ENCODE data around the gene LPXN. TPM values are rescaled to one million over a fixed set of nuclear protein-coding genes. Genes with fewer than 3 reads are reported as not detected.

Gene LPXN
- total RNA-seq, 1 experiment from 2014 or later = 10.3 TPM

- H3F3A ChIP-seq (ENCODE audit: insufficient read depth, low read depth) = no peaks in the 10 kb centered on the region
- TF ChIP-seq EZH2 (IDR thresholded peaks at IDR 0.05; ENCODE audit: low read depth) (no peak), CTCF (conservative IDR thresholded peaks at IDR 0.05) (no peak)
- BruUV-seq (replicated peaks) = no TSS peak
These were observed 68.3 kb downstream of the LPXN start for GRCh38 chr11:58507355-58507754.

GRCh38 chr11:58506935-58507334, 68.7 kb downstream of the LPXN start:
- no peaks in the 10 kb centered on the region for H3K4me1 ChIP-seq (replicated peaks; ENCODE audit: insufficient read depth)
- TF ChIP-seq CTCF (conservative IDR thresholded peaks at IDR 0.05) = no peak
- TF ChIP-seq EZH2 (IDR thresholded peaks at IDR 0.05; ENCODE audit: low read depth) = no peak
- no peak for DNase-seq
- H3K4me2 ChIP-seq = no peak overlapping the region
- no peaks in the 10 kb centered on the region for H3K27me3 ChIP-seq (ENCODE audit: insufficient read depth, low read depth)
- POLR2A ChIA-PET (ENCODE audit: unreplicated experiment) = no interaction called here
- H3F3A ChIP-seq (ENCODE audit: insufficient read depth, low read depth) = no peaks in the 10 kb centered on the region
- no peaks in the 10 kb centered on the region for H3K36me3 ChIP-seq (ENCODE audit: low read depth)
- intact Hi-C loops (cut with micrococcal nuclease; ENCODE audit: unreplicated experiment) = no loop called here
- CTCF ChIA-PET = no interaction called here
- BruUV-seq (replicated peaks) = no TSS peak
- H3K27ac ChIP-seq = no peak overlapping the region
- no peaks in the 10 kb centered on the region for H3K79me2 ChIP-seq (ENCODE audit: low read depth)
- H3K9me2 ChIP-seq (ENCODE audit: insufficient read depth) = no peaks in the 10 kb centered on the region
- no peak overlapping the region for H2AFZ ChIP-seq
- no peaks in the 10 kb centered on the region for H4K20me1 ChIP-seq (ENCODE audit: insufficient read depth)
- no peak overlapping the region for H3K4me3 ChIP-seq
- no peaks in the 10 kb centered on the region for H3K9me3 ChIP-seq (ENCODE audit: insufficient read depth, low read depth)

More at GRCh38 chr11:58507355-58507754, 68.3 kb downstream of the LPXN start:
- H2AFZ ChIP-seq = no peak overlapping the region
- no peaks in the 10 kb centered on the region for H3K4me1 ChIP-seq (replicated peaks; ENCODE audit: insufficient read depth)
- no peaks in the 10 kb centered on the region for H3K9me3 ChIP-seq (ENCODE audit: insufficient read depth, low read depth)
- H3K4me2 ChIP-seq = no peak overlapping the region
- CTCF ChIA-PET = no interaction called here
- POLR2A ChIA-PET (ENCODE audit: unreplicated experiment) = no interaction called here
- H3K4me3 ChIP-seq = no peak overlapping the region
- intact Hi-C loops (cut with micrococcal nuclease; ENCODE audit: unreplicated experiment) = no loop called here
- DNase-seq = no peak
- no peak overlapping the region for H3K27ac ChIP-seq
- no peaks in the 10 kb centered on the region for H3K79me2 ChIP-seq (ENCODE audit: low read depth)
- H4K20me1 ChIP-seq (ENCODE audit: insufficient read depth) = no peaks in the 10 kb centered on the region
- H3K36me3 ChIP-seq (ENCODE audit: low read depth) = no peaks in the 10 kb centered on the region
- no peaks in the 10 kb centered on the region for H3K27me3 ChIP-seq (ENCODE audit: insufficient read depth, low read depth)
- H3K9me2 ChIP-seq (ENCODE audit: insufficient read depth) = no peaks in the 10 kb centered on the region

DNA sequence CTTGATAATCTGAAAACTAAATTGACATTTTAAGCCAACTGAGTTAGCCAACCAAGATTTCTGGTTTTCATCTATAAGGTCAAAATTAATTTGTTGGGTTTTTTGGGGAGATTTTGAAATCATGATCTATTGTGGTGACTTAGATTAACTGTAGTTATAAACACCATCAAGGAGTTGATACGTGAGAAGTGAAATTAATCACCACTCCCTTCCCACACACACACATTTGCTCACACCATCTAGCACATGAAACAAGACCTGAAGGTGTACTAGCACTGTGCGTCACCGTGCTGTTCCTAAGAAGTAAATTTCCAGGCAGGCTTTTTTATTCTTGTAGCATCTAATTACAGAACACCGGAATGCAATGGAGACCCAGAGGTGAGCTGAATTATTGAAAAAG, 69.8 kb downstream of the LPXN start:
- H3K79me2 ChIP-seq (ENCODE audit: low read depth) = no peaks in the 10 kb centered on the region
- no peaks in the 10 kb centered on the region for H3F3A ChIP-seq (ENCODE audit: insufficient read depth, low read depth)
- no peak overlapping the region for H3K4me3 ChIP-seq
- no peak overlapping the region for H3K27ac ChIP-seq
- H3K4me2 ChIP-seq = no peak overlapping the region
- H3K9me2 ChIP-seq (ENCODE audit: insufficient read depth) = no peaks in the 10 kb centered on the region
- no peaks in the 10 kb centered on the region for H3K4me1 ChIP-seq (replicated peaks; ENCODE audit: insufficient read depth)
- ChIA-PET CTCF (no interaction called here), POLR2A (ENCODE audit: unreplicated experiment) (no interaction called here)
- intact Hi-C loops (cut with micrococcal nuclease; ENCODE audit: unreplicated experiment) = no loop called here
- BruUV-seq (replicated peaks) = no TSS peak
- no peaks in the 10 kb centered on the region for H3K9me3 ChIP-seq (ENCODE audit: insufficient read depth, low read depth)
- no peak for DNase-seq
- H3K27me3 ChIP-seq (ENCODE audit: insufficient read depth, low read depth) = no peaks in the 10 kb centered on the region
- no peaks in the 10 kb centered on the region for H3K36me3 ChIP-seq (ENCODE audit: low read depth)
- no peaks in the 10 kb centered on the region for H4K20me1 ChIP-seq (ENCODE audit: insufficient read depth)
- H2AFZ ChIP-seq = no peak overlapping the region
- TF ChIP-seq EZH2 (IDR thresholded peaks at IDR 0.05; ENCODE audit: low read depth) (no peak), CTCF (conservative IDR thresholded peaks at IDR 0.05) (no peak)

Measured in PC-9 (cell line).